Loucy (cell line): ENCODE data around the gene VWA5A.

Experiments
- H2AFZ ChIP-seq: fragments of 200-600 bp; sonication (generic); 2 replicates; pipeline ENCODE4 v1.6.0; 2016; ENCODE audit warnings: antibody characterized with exemption, mild to moderate bottlenecking, low read length, moderate library complexity
- H3F3A ChIP-seq: fragments of 200-600 bp; 2 replicates; pipeline ENCODE4 v1.6.0; 2016; ENCODE audit warnings: antibody characterized with exemption, low read depth, mild to moderate bottlenecking
- H3K27me3 ChIP-seq: fragments of 200-600 bp; sonication (generic); 2 replicates; pipeline ENCODE4 v1.6.1; 2014; ENCODE audit warnings: low read length, mild to moderate bottlenecking; ENCODE audit not compliant: insufficient read depth, poor library complexity, severe bottlenecking
- H3K36me3 ChIP-seq: fragments of 200-600 bp; sonication (generic); 2 replicates; pipeline ENCODE4 v1.6.1; 2016; ENCODE audit warnings: low read length; ENCODE audit not compliant: insufficient read depth
- H3K4me1 ChIP-seq: fragments of 200-600 bp; sonication (generic); 2 replicates; pipeline ENCODE4 v1.5.1; 2014; ENCODE audit warnings: low read length, mild to moderate bottlenecking; ENCODE audit not compliant: insufficient read depth, poor library complexity, severe bottlenecking
- H3K4me2 ChIP-seq: fragments of 200-600 bp; sonication (generic); 2 replicates; pipeline ENCODE4 v1.6.0; 2014; ENCODE audit warnings: antibody characterized with exemption, low read length, low read depth, mild to moderate bottlenecking; ENCODE audit not compliant: poor library complexity, severe bottlenecking
- H3K4me3 ChIP-seq: fragments of 200-600 bp; sonication (generic); 2 replicates; pipeline ENCODE4 v1.5.1; 2014; ENCODE audit warnings: low read length, mild to moderate bottlenecking, mixed read lengths; ENCODE audit not compliant: poor library complexity, severe bottlenecking
- H3K79me2 ChIP-seq: fragments of 200-600 bp; sonication (generic); 2 replicates; pipeline ENCODE4 v1.6.1; 2014; ENCODE audit warnings: low read length; ENCODE audit not compliant: insufficient read depth
- H3K9ac ChIP-seq: fragments of 200-600 bp; sonication (generic); 2 replicates; pipeline ENCODE4 v1.6.0; 2014; ENCODE audit warnings: mild to moderate bottlenecking, low read depth, low read length, moderate library complexity; ENCODE audit not compliant: poor library complexity, severe bottlenecking
- H3K9me2 ChIP-seq: fragments of 200-600 bp; sonication (generic); replicated peaks from 2 replicates; pipeline ENCODE4 v1.6.1; 2016; ENCODE audit warnings: low read depth, low read length, mixed read lengths
- H3K9me3 ChIP-seq: fragments of 200-600 bp; sonication (generic); 2 replicates; pipeline ENCODE4 v1.6.1; 2014; ENCODE audit warnings: mild to moderate bottlenecking, antibody characterized with exemption, low read length, low read depth; ENCODE audit not compliant: insufficient read depth
- H4K20me1 ChIP-seq: fragments of 200-600 bp; sonication (generic); 2 replicates; pipeline ENCODE4 v1.6.0; 2014; ENCODE audit warnings: antibody characterized with exemption, low read length, mild to moderate bottlenecking; ENCODE audit not compliant: insufficient read depth, poor library complexity, severe bottlenecking
- CTCF ChIP-seq: fragments of 200-600 bp; sonication (generic); conservative IDR thresholded peaks from 2 replicates; pipeline ENCODE4 v1.5.1; 2014; ENCODE audit warnings: mild to moderate bottlenecking, antibody characterized with exemption, low read length
- EZH2phosphoT487 ChIP-seq: fragments of 200-600 bp; IDR thresholded peaks from 2 replicates; pipeline ENCODE4 v1.6.1; 2018; ENCODE audit warnings: antibody characterized with exemption, mild to moderate bottlenecking, moderate library complexity, borderline replicate concordance

The VWA5A gene

DNA sequence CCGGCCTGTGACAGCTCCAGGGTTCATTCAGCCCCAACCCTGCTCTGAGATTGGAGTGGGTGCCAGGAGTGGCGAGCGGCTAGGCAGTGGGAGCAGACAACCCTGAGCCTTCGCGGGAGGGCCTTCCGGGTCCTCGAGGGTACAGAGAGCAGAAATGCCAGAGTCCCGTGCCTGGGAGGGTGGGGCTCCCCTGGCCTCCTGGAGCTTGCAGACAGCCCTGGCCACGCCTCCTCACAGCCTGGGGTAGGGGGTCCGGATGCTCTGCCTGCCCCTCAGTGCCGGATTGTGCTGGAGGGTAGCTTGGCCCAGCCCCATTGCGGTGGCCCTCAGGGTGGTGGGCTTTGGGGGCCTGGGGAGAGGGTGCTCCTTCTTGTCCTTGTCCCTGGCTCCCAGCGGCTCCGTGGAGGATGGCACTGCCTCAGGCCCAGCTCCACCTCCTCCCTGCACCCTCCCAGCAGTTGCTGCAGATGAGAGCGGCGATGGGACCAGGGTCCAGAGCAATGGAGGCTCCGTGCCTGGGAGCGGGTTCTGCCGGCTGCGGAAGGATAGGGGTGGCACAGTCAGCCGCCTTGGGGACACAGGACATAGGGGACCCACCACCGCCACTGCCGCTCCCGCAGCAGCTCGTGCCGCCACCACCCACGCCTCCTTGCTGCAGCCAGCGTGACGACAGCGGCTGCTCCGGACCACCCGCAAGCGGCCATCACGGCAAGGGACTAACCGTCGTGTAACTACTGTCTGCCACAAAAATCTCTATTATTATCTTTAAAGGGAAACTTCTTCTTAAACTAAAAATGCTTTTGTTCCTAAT is 39.2 kb upstream of the VWA5A start:
- H3K4me1 ChIP-seq, result no peaks in the 10 kb centered on the region
- H3K36me3 ChIP-seq, result no peaks in the 10 kb centered on the region
- no peaks in the 10 kb centered on the region for H3K27me3 ChIP-seq
- no peak for TF ChIP-seq CTCF
- TF ChIP-seq EZH2phosphoT487, result no peak
- H3K9me2 ChIP-seq, result no peaks in the 10 kb centered on the region
- no peaks in the 10 kb centered on the region for H4K20me1 ChIP-seq
- H3K9me3 ChIP-seq, result no peaks in the 10 kb centered on the region
- no peaks in the 10 kb centered on the region for H3F3A ChIP-seq
- H2AFZ ChIP-seq, result no peak overlapping the region
- H3K9ac ChIP-seq, result no peak overlapping the region
- H3K79me2 ChIP-seq, result no peaks in the 10 kb centered on the region
- H3K4me2 ChIP-seq, result no peak overlapping the region
- H3K4me3 ChIP-seq, result no peak overlapping the region

DNA sequence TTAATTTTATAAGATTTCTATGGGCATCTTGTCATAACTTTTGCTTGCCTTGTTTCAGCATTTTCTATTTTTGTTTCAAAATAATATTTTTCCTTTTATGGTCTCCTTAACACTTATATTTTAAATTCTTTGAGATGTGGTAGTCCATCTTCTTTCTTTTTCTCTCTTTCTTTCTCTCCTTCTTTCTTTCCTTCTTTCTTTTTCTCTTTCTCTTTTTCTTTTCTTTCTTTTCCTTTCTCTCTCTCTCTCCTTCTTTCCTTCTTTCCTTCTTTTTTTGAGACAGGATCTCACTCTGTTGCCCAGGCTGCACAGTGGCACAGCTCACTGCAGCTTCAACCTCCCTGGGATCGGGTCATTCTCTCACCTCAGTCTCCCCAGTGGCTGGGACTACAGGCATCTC is 38.0 kb upstream of the VWA5A start:
- Histone ChIP-seq H3K79me2 (no peaks in the 10 kb centered on the region), H3K9ac (no peak overlapping the region), H3K4me2 (no peak overlapping the region), H3K9me3 (no peaks in the 10 kb centered on the region), H2AFZ (no peak overlapping the region), H3K9me2 (no peaks in the 10 kb centered on the region), H3K4me3 (no peak overlapping the region), H3K4me1 (no peaks in the 10 kb centered on the region), H3F3A (no peaks in the 10 kb centered on the region), H4K20me1 (no peaks in the 10 kb centered on the region), H3K36me3 (no peaks in the 10 kb centered on the region), H3K27me3 (no peaks in the 10 kb centered on the region)
- TF ChIP-seq EZH2phosphoT487 (no peak), CTCF (no peak)

GRCh38 chr11:124078591-124078990 is 36.7 kb upstream of the VWA5A start:
- Histone ChIP-seq H2AFZ (no peak overlapping the region), H3K4me2 (no peak overlapping the region), H3K36me3 (no peaks in the 10 kb centered on the region), H3K79me2 (no peaks in the 10 kb centered on the region), H3K4me1 (no peaks in the 10 kb centered on the region), H3K9me2 (no peaks in the 10 kb centered on the region), H3K9ac (no peak overlapping the region), H4K20me1 (no peaks in the 10 kb centered on the region), H3F3A (no peaks in the 10 kb centered on the region), H3K27me3 (no peaks in the 10 kb centered on the region), H3K4me3 (no peak overlapping the region), H3K9me3 (no peaks in the 10 kb centered on the region)
- TF ChIP-seq EZH2phosphoT487 (no peak), CTCF (no peak)
